T-helper 1 cell treated with Interleukin-12 subunit alpha and Interleukin-12 subunit beta and Interleukin-4 antibody, amounts not matched to agents 30 ng/mL and 1 ng/mL, for 36 hours (primary cell): ENCODE measurements around the gene TLR10. TPM values are rescaled to one million over a fixed set of nuclear protein-coding genes. Genes with fewer than 3 reads are reported as not detected.
"Not testable (repeated sequence)": the region's sequence is repeated elsewhere in the genome, so short reads cannot be mapped to it uniquely, and the experiment has no call there.

Source experiments
- intact Hi-C: fragments of 100-400 bp; cut with micrococcal nuclease; formaldehyde crosslinking; loops from one replicate; pipeline ENCODE4 v1.15.1; 2024
- total RNA-seq: library from RNA; stranded (reverse); gene quantifications from 2 replicates; pipeline ENCODE4 v1.2.3, GENCODE V29; 2022

The TLR10 gene
- total RNA-seq, 1 donor from 2014 or later: 0.37 TPM

DNA sequence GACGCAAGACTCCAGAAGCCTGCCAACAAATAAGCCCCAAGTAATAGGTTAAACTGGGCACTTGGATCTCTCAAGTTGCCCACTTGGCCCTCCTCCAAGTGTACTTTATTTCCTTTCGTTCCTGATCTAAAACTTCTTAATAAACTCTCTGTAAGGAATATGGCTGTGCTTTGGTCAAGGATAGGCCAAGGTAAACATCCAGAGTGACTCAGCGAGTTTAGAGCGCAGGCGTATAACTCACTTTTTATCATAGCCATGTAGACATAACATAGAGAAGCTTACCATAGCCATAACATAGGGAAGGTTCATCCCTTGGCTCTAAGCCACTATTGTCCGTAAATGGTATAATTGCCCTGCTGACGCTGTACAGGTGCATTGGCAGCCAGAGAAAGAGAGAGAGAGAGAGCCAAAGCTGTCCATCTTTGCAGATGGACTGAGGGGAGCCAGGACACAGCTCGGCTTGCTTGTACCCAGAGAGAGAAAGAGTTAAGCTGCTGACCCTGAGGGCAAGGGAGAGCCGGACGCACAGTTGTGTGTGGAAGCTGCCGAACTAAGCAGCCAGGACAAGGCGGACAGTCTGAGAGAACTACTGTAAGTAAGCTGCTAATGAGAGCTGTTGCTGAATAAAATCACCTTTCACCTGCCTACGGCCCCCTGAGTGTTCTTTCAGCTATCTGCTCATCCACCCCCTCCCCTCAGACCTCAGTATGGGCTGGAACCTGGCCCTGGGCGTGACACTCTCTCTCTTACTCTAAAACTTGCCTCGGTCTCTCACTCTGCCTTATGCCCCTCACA lies 20.0 kb upstream of the TLR10 start:
- intact Hi-C loops: loop anchor here (10.0 kb wide), 1 partner anchor 562 kb away; the partner anchor contains the start of gene RFC1

GRCh38 chr4:38800961-38801450 lies 18.2 kb upstream of the TLR10 start:
- intact Hi-C loops: loop anchor here (10.0 kb wide), 1 partner anchor 564 kb away; the partner anchor contains the start of gene RFC1

DNA sequence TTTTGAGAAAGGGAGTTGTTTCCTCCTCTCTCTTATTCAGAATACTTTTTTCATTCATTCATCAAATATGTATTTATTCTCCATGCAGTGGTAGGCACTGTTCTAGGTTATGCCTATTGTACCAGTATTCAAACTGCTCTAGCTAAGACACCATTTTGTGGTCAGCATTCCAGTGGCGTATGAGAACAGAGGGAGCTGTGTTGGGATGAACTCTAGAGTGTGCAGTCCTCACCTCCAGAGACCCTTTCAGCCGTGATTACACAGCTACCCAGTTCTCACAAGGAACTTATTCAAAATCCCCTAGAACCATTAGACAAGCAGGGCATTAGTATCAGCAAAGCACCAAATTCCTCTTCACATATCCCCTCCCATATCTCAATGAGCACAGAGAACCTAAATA lies 17.6 kb upstream of the TLR10 start:
- intact Hi-C loops: loop anchor here (10.0 kb wide), 1 partner anchor 564 kb away; the partner anchor contains the start of gene RFC1

DNA sequence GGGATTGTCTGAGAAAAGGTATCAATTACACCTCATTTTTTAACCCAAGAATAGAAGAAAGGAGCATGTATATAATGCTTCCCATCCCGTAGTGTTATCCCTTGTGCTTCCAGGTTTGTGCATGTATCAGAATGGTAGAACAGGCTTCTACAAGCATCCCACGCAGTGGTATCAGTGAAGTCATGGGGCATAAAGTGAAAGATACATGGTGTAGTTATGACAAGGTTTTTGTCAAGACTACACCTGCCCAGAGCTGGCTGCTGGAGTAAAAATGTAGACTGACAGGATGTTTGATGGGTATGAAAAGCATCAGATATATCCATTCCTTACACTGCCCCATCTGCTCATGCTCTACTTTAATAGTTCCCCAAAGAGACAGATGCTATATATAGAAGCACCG lies 12.3 kb upstream of the TLR10 start:
- intact Hi-C loops: no loop called here

DNA sequence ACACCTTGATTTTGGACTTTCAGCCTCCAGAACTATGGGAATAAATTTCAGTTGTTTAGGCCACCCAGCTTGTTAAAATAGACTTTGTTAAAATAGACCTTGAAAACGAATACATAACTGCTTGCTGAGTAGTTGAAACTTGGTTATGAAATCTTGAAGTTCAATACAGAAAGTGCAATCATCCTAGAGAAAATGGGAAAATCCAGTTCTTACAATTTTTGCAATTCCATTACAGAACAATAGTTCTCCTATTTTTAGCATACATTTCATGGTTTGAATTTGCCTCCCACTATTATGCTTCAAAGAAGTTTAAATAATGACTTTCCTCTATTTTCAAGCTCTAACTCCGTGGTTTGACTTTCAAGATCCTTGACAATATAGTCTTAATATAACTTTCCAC lies 11.3 kb upstream of the TLR10 start:
- intact Hi-C loops: no loop called here

DNA sequence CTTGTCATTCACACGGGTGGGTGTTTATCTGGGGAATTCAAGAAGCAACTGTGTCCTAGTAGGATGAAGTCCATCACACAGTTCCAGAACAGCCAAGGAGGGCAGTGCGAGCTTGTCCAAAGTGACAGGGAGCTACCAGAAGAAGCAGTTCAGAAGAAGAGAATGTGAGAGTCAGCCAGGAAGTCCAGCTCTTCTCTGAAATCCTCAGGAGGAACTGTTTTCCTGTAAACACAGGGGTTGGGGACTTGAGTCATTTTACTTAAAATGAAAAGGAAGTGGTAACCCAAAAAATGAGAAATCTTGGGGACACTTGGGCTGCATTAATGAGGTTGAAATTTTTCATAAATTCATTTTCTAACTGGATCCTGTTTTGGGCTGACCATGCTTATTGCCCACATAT lies 8.2 kb upstream of the TLR10 start:
- intact Hi-C loops: no loop called here

DNA sequence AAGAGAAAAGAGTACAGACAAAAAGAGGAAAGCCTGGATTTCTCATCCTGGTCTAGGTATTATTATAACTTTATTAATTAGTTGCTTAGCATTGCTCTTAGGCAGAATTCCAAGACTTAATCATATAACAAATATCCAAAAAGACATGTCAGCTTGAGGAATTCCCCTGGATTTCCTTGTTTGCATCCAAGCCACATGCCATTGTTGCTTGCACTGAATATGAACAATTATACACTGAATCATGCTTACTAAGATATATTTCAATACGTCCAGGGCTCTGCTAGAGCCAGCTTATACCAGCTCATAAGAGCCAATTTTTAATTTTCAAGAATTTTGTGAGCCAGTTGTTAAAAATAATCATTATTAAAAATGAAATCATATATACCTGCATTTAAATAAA lies 5.5 kb upstream of the TLR10 start:
- intact Hi-C loops: no loop called here

DNA sequence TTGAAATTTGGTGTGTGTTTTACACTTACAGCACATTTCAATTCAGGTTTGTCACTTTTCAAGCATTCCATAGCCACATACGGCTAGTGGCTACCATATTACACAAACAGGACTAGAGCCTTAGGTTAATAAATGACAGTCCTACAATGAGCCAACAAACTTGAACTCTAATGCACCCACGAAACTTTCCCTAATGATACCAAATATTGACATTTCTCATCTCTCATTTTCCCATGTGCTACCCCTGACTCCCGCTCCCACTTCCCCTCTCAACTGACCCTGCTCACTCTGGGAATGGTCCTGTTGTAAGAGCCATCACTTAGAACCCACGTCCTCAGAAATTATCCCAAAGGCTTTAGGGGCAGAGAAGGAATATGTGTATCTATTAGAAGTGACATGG lies 4.9 kb upstream of the TLR10 start:
- intact Hi-C loops: no loop called here

DNA sequence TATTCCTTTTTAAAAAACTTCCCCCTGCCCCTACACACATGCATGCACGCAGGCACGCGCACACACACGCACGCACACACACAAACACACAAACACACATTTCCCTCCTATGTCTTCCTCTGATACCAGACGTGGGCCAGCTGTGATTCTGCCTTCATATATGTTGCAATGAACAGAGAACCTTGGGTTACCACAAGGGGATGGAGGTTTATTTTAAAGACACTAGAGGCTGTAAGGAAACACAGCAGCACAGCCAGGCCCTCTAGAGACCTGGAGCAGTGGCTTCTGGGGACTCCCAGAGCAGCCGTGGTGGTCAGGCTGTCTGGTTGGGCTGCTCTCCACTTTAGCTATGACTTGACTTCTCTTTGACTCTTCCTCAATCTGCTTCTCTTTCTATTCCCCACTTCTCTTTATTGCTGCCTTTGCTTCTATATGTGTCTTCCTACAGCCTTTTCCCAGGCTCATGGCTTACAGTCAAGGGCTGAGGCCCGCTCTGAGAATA lies 3.2 kb upstream of the TLR10 start:
- intact Hi-C loops: no loop called here

DNA sequence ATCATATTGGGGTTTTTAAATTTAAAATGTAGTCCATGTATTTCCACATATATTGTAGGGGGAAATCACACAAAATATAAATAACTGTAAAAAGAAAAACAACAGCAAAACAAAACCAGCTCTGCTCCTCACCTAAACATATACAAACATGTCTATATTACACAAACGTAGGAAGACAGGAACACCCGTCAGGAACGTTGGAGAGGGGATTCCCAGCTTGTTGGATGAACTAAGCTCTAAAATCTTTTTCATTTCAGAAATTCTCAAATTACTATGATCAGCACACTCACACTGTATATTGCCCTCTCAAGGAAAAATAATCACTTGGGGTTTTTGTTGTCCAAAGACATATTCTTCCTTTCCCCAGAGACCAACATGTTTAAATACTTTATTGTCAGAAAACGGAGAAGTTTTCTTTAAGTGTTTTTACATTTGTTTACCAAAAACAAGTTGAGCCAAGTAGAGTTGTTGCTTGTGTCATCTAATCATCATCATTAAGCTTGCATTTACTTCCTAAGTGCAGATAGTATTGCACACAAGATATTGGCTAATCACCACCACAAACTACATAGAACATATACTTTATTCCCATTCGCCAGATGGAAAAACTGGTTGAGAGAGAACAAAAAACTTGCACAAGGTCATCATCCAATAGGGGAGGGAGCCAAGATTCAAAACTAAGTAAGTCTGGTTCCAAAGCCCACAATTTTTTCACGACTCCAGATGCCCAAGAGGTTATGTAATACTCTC lies 2.4 kb upstream of the TLR10 start:
- intact Hi-C loops: no loop called here

- intact Hi-C loops: no loop called here
Measured at GRCh38 chr4:38784141-38784540, 1.4 kb upstream of the TLR10 start.

DNA sequence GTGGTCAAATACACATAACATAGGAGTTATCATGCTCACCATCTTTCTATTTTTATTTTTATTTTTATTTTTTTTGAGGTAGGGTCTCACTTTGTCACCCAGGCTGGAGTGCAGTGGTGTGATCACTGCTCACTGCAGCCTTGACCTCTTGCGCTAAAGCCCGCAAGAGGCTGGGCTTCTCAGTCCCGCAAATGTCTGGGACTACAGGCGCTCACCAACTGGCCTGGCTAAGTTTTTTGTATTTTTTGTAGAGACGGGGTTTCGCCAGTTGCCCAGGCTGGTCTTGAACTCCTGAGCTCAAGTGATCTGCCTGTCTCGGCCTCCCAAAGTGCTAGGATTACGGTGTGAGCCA lies 295 bp upstream of the TLR10 start:
- intact Hi-C loops: loop anchor here (1.0 kb wide), 5 partner anchors 21 to 721 kb away; partner anchors contain the start of genes TLR1 and TLR6

GRCh38 chr4:38781854-38782261 lies 932 bp downstream of the TLR10 start:
- intact Hi-C loops: no loop called here

- intact Hi-C loops: no loop called here
Measured at GRCh38 chr4:38780833-38781484, 1.8 kb downstream of the TLR10 start.

DNA sequence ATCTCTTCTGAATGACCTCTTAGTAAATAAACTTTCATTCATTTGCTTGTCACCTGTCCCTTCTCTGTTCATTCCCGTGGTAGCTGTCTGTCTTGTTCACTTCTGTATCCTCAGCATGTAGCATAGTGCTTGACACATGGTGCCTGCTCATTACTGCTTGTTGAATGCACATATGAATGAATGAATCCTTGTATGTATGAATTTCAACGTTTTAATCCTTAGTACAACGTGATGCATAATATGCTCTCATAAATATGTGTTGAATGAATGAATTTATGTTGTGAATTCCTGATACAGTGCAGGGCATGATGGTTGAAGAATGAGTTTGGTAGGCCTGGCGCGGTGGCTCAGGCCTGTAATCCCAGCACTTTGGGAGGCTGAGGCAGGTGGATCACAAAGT lies 3.0 kb downstream of the TLR10 start:
- intact Hi-C loops: no loop called here

DNA sequence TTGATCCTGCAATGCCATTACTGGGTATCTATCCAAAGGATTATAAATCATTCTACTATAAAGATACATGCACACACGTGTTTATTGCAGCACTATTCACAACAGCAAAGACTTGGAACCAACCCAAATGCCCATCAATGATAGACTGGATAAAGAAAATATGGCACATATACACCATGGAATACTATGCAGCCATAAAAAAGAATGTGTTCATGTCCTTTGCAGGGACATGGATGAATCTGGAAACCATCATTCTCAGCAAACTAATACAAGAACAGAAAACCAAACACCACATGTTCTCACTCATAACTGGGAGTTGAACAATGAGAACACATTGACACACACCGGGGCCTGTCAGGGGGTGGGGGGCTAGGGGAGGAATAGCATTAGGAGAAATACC lies 4.9 kb downstream of the TLR10 start:
- intact Hi-C loops: not testable (repeated sequence)

- intact Hi-C loops: no loop called here
Measured at GRCh38 chr4:38775326-38775725, 7.5 kb downstream of the TLR10 start.

DNA sequence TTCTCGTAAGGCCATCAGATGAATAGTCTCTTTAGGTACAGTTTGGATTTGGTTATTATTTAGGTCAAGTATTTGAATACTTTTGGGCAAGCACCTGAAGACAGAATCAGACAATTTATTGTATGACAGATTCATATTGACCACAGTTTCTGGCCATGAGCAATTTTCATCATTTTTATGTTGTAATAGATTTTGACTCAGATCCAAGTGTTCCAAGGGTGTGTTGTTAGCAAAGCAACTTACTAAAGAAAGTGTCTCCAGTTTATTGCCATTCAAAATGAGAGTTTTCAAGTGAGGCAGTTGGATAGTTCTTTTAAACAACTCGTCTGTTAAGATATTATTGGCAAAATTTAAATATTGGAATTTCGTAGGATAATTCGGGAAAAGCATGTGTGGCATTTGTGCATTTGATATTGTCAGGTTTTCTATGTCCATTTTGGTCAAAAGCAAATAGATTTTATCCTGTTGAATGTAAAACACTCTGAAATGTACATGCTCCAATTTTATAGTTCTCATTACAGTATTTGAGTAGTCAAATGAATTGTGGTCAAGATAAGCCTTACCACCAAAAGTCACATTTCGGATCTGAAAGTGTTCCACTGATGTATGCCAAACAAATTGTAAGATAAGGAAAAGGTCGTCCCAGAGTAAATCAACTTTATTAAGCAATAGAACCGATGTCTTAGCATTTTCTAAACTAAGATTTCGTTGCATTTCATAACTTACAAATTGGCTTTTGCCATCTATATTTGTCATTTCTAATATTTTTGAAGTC lies 8.4 kb downstream of the TLR10 start:
- intact Hi-C loops: no loop called here

GRCh38 chr4:38770281-38770680 lies 12.5 kb downstream of the TLR10 start:
- intact Hi-C loops: not testable (repeated sequence)

DNA sequence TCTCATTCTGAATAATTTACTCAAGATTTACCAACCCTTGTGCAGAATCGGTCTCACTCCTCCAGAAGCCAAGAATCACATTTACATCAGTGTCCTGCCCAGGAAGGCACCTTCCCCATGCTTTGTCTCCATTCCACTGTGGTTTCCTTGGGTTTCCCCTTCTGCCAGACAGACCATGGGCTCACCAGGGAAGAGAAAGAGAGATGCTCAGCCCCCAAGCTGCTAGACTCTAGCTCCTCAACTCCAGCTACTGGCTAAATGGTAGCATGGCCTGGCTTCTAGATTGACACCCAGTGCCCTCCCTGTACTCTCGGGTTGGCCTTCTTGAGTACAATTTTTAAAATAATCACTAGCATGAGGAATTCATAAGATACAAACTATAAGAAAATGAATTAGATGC lies 12.9 kb downstream of the TLR10 start:
- intact Hi-C loops: no loop called here

DNA sequence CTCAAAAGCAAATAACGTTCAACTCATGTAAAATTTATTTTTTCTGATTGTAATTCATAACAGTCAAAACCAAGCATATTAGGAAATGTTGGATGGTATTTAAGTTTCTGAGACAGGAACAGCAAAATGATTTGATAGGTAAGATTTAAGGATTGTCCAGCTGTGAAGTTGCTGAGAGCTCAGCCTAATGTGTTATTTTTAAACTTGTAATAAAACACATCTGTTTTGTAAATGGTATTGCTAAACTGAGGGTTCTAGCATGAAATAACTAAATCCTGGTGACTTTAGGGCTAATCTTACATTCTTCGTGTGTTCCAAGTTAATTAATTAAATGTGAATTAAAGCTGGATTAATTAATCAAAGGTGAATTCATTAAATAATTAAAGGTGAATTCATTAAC lies 13.3 kb downstream of the TLR10 start:
- intact Hi-C loops: no loop called here
